ENCODE measurements around the gene ABI3.

Gene ABI3

DNA sequence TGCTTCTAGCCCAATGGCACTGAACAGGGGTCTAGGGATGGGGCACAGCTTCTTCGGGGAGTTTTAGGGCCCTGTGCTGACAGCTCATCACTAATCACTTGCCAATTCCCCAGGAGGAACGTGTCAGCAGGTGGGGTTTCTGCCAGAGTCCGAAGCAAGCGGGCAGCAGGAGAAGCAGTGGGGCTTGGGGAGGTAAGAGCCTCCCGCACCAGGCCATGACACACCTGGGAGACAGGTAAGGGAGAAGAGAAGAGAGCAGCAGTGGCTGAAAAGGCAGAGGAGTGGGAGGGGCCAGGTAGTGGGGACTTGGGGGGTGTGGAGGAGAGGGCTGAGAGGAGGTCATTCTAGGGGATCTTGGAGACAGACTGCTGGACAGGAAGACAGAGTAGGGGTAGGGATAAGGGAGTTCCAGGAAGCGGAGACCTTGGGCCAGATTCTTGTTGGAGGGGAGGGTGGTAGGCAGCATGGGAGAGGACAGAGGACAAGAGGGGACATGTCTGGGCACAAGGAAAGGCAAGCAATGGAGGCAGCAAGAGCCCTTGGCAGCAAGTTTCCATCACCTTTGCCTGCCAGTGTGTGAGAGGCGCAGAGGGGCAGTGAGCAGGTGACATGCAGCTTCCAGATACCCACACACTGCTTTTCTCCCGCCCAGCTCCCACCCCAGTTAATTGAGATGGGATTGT is 15.2 kb downstream of the ABI3 start:
- no peak for DNase-seq

DNA sequence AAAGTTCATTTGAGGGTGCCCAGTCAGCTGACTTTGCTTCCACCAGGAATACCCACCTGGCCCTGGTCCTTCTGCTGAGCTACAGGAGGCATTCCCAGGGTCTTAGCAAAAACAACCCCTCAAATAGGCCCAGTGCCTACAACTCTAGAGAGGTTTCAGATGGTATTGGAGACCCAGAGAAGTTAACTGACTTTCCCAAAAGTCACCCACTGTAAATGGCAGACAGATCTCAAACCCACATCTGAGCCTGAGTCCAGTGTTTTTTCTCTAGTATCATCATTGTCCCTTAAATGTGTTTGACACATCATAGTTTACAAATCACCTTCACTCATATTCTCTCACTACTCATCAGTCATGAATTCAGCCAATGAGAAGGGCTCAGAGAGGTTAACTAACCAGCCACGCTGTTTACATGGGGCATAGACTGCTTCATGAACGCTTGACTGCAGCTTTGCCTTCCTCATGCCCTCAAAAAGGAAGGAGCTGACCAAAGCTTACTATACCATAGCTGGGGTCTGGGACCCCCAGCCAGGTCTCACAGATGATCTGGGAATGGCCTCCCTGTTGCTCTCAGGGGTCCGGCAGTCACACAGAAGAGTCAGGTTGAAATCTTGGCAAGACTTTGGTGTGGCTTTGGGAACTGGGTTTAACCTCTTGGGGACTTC is 16.4 kb downstream of the ABI3 start:
- no peak for DNase-seq

DNA sequence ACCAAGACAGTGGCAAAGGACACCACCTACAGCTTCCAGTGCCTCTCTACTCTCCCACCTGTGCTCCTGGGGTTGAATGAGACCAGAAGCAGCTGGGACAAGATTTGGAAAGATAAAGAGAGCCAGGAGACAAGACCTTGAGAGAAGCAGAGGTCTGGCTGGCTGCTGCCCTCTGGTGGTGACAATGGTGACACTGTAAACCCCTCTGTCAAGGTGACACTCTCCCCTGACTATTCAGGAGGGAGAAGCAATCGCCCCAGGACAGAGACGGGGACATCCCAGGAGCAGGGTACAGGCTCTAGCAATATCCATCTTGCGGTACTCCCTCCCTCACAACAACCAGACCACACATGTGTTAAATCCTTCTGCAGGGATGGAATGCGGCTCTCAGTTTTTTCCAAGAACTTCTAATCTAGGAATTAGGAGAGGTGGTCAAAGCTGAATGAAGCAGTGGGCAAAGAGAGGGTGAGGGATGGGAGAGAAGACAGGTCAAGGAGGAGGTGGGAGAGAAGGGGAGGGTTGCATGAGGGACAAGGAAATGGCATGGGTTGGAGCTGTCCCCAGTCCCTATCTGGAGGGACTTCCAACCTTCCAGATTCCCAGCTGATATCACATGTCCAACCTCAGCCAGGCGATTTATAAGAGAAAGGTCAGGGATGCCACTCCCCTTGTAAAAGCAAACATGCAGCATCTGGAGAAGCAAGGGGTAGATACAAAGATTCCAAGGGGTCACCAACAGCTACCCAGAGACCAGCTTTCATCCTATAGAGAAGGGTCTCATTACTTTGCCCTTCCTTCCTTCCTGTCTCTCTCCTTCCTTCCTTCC is 17.1 kb downstream of the ABI3 start:
- peak; percentile 4 for DNase-seq

DNA sequence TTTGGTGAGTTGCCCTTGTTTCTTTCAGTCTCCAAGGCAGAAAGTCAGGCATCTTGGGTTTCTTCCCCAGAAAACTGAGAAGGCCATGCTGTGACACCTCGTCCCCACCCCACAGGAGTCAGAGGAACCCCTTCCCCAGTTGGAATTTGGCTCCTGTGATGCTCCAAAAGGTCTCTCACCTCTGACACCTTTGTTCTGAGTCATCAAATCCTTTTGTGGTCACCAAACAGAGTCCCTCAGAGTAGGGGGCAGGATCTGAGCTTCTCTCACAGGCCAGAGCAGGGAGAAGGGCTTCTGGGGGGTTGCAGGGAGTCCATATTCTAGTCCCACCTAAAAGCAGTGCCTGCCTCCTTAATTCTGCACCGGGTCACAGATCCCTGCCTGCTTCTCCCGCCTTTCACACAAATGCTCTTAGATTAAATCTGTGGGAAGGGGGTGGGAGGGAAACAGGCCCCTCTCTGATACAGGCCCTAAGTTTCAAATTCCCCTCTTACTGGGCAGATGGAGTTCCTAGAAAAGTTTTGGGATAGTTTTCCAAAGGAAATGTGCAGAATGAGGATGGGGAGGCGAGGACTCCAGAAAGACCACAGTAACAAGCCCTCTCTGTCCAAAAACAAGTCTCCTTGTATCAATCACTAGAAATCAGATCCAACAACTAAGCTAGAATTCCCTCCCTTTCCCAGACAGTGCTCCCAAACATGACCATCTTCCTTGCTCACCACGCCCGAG is 18.7 kb downstream of the ABI3 start:
- no peak for DNase-seq

DNA sequence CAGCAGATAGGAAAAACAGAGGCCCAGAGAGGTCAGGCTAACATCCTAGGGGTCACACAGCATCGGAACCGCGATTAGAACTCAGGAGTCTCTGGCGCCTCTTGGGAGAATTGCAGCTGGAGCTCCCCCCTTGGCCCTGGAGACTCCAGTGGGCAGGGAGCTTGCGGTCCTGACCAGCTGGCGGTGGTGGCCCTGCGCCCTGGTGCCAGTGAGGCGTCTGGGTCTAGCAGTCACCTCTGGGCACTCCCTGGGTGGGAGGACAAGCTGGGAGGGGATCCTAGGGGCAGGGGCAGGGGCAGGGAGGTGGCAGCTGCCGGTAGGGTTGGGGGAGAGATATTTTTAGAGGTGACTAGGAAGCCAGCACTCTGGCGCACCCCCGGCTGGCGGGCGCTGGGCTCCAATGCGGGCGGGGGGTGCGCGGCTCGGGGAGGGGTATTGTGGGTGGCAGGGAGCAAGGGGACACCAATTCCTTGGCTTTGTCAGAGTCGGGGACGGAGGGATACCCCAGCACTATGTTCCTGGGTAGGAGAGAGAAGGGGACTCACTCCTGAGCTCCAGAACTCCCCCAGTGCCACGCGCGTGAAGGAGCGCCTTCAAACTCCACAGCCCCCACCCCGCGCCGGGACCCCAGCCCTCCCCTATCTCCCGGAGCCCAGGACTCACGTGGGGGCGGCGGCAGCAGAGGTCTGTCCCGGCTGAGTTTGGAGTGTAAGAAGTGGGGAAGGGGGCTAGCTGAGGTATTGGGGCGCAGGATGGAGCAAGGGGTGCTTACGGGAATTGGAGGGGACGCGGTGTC is 19.5 kb downstream of the ABI3 start:
- no peak for DNase-seq

DNA sequence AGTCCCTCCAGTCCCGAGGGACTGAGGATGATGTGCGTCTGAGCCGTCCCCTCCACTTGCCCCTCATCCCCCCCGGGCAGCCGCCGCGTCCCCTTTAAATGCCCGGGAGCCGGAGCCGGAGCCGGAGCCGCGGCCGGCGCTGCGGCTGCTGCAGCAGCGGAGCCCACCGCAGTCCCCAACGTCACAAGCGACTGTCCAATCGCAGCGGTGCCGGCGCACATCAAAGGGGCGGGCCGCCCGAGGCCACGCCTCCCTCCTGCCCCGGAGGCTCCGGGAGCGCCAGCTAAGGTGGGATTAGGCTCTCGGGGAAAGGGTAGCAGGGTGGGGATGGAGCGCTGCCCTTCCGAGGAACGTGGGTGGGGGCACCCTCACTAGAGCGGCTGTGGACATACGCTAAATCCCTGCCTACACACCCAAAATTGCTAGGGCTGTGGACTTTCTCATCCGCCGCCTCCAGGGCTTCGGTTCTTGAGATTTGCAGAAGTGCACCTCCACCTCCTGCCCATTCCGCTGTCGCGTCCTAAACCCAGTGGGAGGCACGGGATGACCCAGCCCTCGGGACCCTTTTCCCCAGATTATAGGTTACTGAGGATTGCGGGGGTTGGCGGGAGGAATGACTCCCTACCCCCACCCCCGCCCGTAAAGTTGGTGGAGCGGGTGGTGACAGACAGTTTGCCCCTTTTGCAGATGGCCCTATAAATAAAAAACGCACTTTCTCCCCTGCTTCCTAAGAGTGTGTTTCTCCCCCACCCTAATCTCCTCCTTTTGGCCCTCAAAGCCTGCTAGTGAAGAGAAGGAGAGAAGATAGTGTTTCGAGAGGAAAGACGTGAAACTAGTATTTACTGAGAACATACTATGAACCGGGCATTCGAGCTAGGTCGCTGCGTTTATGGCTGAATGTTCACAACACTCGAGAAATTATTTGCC is 20.4 kb downstream of the ABI3 start, which contains the start of gene PHOSPHO1:
Gene PHOSPHO1, minus strand, starts transcription at position 152 of the 927 bp plus-strand sequence. CDS start 4,096 bp downstream, outside the sequence.
- DNase-seq: peak; percentile 27

DNA sequence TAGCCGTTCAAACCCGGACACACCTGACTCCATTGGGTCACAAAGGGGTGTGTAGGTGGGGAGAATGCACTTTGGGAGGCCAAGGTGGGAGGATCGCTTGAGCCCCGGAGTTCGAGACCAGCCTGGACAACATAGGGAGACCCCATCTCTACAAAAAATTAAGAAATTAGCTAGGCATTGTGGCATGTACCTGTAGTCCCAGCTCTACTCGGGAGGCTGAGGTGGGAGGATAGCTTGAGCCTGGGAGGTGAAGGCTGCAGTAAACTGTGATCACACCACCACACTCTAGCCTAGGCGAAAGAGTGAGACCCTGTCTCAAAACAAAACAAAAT is 21.0 kb downstream of the ABI3 start:
- no peak for DNase-seq

DNA sequence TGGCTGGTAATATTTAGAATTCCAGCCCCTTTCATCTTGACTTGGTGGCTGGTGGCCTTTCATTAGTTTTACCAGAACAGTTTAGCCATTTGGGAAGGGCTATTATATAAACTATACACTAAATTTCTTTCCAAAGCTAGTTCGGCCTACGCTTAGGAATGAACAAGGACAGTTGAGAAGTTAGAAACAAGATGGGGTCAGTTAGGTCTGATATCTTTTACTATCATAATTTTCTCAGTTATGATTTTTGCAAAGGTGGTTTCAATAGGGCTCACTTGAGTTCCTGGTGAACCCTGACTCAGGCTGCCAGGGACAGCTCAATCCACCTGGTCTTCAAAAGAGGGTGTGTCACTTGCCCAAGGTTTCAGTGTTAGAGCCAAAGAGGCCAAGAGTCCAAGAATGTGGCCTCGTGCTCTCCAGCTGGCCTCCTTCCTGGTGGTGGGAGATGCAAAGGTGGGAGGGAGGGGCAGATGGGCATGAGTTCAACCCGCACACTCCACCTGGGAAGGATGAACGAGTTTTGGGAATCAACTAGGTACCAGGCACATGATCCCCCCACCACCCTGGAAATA is 24.1 kb downstream of the ABI3 start:
- DNase-seq: no peak

DNA sequence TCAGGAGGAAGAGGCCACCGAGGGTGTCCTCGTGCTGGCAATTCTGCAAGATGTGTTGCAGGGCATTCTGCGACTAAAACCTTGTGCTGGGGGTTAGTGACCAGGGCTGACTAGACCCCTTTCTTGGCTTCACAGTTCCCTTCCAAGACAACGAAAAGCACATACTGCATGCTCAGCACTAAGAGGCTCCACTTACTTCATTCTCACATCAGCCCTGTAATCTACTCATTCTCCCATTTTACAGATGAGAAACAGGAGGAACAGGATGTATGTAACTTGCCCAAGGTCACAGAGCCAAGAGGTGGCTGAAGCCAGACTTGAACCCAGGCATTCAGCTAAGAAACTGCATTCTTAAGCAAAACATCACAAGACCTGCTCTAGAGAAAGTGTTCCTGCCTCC is 25.4 kb downstream of the ABI3 start:
- no peak for DNase-seq

DNA sequence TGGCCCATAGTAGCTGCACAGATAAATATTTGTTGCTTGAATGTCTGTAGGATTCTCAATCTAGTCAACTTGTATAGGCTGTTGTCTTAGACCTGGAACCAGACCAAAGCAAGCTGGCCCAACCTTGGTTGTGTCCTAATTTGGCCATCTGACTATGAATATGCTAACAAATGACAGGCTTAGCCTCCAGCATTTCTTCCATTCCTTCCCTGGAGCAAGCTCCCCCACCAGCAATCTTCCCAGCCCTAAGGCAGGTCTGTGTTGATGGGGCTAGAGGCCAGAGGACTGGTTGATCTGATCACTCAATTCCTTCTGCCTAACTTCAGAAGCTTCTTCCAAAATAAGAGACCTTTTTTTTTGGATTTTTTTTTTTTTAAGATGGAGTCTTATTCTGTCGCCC is 29.5 kb downstream of the ABI3 start:
- no peak for DNase-seq

DNA sequence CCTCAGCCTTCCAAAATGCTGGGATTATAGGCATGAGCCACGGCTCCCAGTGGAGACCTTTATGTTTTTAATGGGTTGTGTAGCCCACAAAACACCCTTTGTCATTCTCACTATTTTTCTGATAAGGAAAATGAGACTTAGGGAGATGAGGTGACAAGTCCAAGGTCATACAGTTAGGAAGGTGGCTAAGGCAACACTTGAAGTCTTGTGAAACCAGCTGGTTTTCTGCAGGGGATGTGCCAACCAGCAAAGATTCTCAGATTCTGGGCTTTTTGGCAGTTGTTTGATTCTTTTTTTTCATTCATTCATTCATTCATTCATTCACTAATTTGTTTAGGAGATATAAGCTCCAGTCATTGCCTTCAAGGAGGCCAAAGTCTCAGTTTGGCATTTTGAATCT is 30.1 kb downstream of the ABI3 start:
- no peak for DNase-seq

DNA sequence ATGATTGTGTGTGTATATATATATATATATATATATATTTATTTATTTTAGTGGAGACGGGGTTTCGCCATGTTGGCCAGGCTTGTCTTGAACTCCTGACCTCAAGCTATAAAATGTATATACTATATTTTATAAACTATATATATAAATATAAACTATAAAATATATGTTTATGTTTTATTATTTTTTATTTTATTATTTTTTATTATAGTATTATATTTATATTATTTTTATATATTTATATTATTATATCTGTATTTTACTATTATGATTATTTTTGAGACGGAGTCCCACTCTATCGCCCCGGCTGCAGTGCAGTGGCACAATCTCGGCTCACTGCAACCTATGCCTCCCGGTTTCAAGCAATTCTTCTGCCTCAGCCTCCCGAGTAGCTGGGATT is 30.5 kb downstream of the ABI3 start:
- no peak for DNase-seq

DNA sequence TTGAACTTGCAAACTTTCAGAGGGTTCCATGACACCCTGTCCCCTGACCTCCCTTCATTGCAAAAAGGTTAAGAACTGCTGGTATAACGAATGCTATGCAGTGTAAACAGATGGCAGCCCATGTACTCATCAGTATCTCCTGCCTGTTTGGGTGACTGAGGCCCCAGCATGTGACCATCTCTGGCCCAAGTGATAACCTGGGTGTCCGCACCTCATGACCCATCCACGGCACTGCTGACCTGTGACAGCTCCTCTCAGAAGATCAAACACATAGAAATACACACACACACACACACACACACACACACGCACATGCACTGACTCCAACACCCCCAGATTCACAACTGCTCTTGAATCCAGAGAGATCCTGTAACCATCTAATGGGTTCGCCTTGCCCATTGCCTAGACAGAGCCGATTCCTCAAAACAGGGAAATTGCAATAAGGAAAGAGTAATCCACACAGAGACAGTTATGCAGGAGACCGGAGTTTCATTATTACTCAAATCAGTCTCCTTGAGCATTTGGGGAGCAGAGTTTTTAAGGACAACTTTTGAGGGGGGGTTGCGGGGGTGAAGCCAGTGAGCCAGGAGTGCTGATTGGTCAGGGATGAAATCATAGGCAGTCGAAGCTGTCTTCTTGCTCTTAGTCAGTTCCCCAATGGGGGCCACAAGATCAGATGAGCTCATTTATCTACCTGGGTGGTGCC is 31.3 kb downstream of the ABI3 start:
- DNase-seq: no peak

DNA sequence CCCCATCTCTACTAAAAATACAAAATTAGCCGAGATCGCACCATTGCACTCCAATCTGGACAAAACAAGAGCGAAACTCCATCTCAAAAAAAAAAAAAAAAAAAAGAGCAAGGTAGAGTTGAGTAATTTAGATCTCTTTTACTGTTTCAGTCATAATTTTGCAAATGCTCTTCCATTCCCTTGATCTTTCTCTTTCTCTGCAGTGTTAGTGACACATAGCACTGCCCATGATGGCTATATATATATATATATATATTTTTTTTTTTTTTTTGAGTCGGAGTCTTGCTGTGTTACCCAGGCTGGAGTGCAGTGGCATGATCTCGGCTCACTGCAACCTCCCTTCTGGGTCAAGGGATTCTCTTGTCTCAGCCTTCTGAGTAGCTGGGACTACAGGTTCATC is 32.3 kb downstream of the ABI3 start:
- DNase-seq: no peak

DNA sequence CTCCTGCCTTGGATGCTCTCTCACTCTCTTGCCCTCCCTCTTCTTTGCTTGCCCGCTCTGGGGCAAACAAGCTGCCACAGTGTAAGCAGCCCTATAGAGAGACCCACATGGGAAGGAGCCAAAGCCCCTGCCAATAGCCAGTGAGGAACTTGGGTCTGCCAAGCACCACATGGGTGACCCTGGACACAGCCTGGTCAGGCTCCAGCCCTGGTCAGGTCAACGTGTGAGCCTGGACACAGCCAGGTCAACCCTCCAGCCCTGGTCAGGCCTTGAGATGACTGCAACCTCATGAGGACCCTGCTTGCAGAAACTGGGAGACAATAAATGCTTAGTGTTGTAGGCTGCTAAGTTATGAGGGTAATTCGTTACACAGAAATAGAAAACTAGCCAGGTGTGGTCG is 34.3 kb downstream of the ABI3 start:
- DNase-seq: no peak

DNA sequence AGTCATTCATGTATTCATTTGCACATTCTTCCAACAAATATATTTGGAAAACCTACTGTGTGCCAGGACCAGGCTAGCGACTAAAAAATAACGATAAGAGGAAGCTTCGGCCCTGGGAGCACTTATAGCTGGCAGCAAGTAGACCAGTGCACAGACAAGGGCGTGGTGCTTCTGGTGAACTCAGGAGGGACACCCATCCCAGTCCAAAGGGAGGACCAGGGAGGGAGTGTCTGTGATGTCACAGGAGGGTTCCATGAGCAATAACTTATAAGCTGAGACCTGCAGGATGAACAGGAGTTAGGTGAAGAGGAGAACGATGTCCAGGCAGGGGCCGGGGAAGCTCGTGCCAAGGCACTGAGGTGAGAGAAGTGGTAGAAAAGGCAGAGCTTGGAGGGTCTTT is 37.4 kb downstream of the ABI3 start:
- DNase-seq: no peak

DNA sequence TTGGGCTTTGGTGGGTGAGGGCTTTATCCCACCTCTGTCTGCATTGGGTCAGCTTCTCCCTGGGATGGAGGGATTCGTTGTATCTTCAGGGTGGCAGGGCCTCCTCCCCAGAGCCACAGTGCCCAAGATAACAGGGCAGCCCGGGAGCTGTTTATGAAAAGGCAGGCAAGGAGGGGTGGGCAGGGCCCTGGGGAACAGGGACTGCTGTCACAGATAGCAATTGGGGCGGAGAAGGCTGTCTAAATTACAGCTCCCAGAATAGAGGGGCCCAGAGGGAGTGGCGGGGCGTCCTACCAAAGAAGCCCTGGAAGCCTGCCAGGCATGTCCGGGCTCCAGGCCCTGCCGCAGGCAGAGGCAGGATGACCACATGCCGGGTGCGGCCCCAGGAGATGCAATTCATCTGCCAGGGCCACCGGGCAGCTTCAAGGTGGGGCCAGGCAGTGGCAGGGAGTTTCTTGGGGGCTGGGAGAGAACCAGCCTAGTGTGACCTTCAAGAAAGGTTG is 38.8 kb downstream of the ABI3 start:
- no peak for DNase-seq

DNA sequence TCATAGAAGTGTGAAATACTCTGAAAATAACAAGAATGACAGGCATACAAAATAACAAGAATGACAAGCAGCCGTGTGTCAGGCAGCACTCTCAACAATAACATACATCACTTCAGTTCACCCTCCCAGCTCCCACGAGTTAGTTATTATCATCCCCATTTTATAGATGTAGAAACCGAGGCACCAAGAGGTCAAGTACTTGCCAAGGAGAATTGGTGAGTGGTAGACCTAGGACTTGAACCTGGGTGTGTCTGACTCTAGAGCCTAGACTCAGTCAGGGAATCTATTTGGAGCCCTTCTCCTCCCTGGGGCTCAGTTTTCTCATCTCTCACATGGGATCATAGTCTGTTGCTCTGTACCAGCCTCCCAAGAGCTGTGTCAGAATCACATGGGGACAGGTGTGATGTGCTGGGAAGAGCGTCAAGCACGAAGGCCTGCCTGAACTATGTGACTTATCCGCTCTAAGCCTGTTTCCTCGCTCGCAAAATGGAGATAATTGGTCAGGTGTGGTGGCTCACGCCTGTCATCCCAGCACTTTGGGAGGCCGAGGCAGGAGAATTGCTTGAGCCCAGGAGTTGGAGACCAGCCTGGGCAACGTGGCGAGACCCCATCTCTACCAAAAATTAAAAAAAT is 39.5 kb downstream of the ABI3 start:
- no peak for DNase-seq

DNA sequence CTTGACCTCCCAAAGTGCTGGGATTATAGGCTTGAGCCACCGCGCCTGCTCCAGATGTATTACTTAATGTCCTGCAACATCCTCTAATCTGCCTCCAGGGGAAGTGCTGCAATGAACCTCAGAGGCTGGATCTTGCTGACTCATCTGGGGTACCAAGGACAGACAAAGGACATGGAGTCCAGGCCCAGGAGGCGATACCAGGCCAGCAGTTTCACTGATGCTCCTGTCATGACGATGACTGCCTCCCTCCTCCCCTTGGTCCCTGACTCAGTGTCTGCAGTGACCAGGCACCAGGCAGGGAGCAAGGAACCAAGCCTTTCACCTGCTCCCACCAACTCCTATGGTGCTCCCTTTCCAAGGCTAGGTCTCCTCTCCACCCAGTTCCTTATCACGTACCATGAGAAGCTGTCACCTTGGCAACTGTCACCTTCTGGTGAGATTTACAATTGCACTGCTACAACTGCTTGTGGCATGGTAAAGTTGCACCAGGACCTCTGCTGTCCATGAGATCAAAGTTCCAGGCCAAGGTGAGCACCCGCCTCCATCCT is 41.7 kb downstream of the ABI3 start:
- no peak for DNase-seq

All from NCI-H1694 treated with DMSO at 0.1 percent for 48 hours (cell line).